Gastrocnemius medialis (tissue), 4 donors: ENCODE measurements around the gene RUFY1. TPM values are rescaled to one million over a fixed set of nuclear protein-coding genes. Genes with fewer than 3 reads are reported as not detected.
"Not testable (repeated sequence)": the region's sequence is repeated elsewhere in the genome, so short reads cannot be mapped to it uniquely, and the experiment has no call there.

ENCODE experiments used
- ATAC-seq, 2 donors: fragments of 150-250 bp; one replicate each; pipeline ENCODE4 v1.9.1; 2016
- DNase-seq, 2 donors: peaks; one replicate each; pipeline ENCODE4 v3.0.0-alpha.2; 2019
- H3K27ac ChIP-seq, 4 donors: fragments of 200-600 bp; sonication (generic); 1 replicate in 1 of 4; 2 replicates in 3 of 4; pipeline ENCODE4 v1.5.1; 2016 to 2018; ENCODE audit warnings: mild to moderate bottlenecking in 2 of 4, moderate library complexity in 1 of 4
- H3K27me3 ChIP-seq, 3 donors: fragments of 200-600 bp; sonication (generic) in 2 of 3; 1 replicate in 1 of 3; 2 replicates in 2 of 3; pipeline versions ENCODE4 v1.5.1 to v1.6.0; 2016 to 2019; ENCODE audit warnings: mild to moderate bottlenecking in 1 of 3, moderate library complexity in 1 of 3
- H3K36me3 ChIP-seq, 2 donors: fragments of 200-600 bp; sonication (generic) in 1 of 2; one replicate each; pipeline ENCODE4 v1.5.1; 2017 to 2018
- H3K4me1 ChIP-seq, 2 donors: fragments of 200-600 bp; sonication (generic) in 1 of 2; one replicate each; pipeline ENCODE4 v1.5.1; 2016 to 2017; ENCODE audit warnings: mild to moderate bottlenecking in 2 of 2
- H3K4me3 ChIP-seq, 4 donors: fragments of 200-600 bp; sonication (generic) in 3 of 4; 1 replicate in 1 of 4; 2 replicates in 3 of 4; pipeline ENCODE4 v1.5.1; 2016 to 2019; ENCODE audit warnings: mild to moderate bottlenecking in 2 of 4
- H3K9me3 ChIP-seq, 3 donors: fragments of 200-600 bp; sonication (generic) in 2 of 3; 1 replicate in 1 of 3; 2 replicates in 2 of 3; pipeline ENCODE4 v1.5.1; 2016 to 2019
- CTCF ChIP-seq, 5 experiments: fragments of 450-650 bp in 3 of 5; fragments of 200-600 bp in 2 of 5; sonication (generic) in 2 of 5; IDR thresholded peaks in 4 of 5; conservative IDR thresholded peaks in 1 of 5; 1 replicate in 4 of 5; 2 replicates in 1 of 5; pipeline ENCODE4 v1.5.1; 2016 to 2019; ENCODE audit warnings: antibody characterized with exemption in 5 of 5, mild to moderate bottlenecking in 3 of 5, moderate library complexity in 3 of 5
- POLR2A ChIP-seq, 2 donors: fragments of 450-650 bp; IDR thresholded peaks; one replicate each; pipeline ENCODE4 v1.6.1; 2017; ENCODE audit warnings: antibody characterized with exemption in 2 of 2, mild to moderate bottlenecking in 2 of 2, moderate library complexity in 2 of 2
- in situ Hi-C, 4 donors: fragments of 200-750 bp; cut with MboI; loops; one replicate each; pipeline versions ENCODE4 v1.15.0 to v1.8.0; 2017; ENCODE audit warnings: low sequenced_read_pairs in 4 of 4
- intact Hi-C: fragments of 100-400 bp; cut with DNase I; formaldehyde crosslinking; loops from one replicate; pipeline ENCODE4 v1.15.1; 2023; ENCODE audit warnings: low total_unique reads
- total RNA-seq, 4 donors: library from RNA; depleted of rRNA; stranded (reverse); fragments of >200 nt; gene quantifications; one replicate each; pipeline versions ENCODE4 v1.1.0 to v1.2.3, GENCODE V29; 2016

Gene RUFY1
- total RNA-seq, 4 donors from 2014 or later: 19.6 to 36.3 (median 26.0) TPM

DNA sequence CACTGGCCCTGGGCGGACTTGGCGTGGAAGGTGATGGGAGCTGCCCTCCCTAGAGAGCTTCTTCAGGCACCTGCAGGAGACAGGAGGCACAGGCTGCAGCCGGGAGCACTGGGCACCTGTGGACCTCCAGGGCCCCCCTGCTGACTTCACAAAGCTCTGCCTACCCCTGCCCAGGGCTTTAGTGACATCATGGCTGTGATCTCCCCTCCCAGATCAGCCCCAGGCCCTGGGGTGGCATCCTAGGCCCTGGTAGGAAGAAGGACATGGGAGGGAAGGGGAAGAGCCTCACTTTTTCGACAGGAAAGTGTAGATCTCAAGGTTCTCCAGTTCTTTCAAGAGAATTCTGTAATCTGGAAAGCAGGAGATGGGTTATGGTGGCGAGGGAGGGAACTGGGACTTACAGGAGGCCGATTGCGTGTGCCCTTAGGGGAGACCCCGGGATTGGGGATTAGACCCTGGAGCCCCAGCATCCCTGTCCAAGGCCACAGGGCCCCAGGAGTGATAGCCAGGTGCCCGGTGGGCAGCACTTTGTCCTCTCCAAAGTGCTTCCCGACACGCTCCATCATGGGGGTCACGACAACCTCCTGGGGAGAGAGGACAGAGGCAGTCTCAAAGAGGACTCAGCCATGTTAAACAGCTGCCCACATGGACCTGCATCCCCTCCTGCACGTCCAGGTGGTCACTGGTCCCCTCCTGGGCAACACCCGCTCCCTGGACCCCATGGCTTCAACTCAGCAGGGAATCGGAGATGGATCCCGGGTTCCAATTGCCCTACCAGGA, 93.0 kb downstream of the RUFY1 start:
- ATAC-seq, DNase-seq, intact Hi-C loops, H3K9me3 ChIP-seq, H3K4me3 ChIP-seq, H3K27me3 ChIP-seq, in situ Hi-C loops, H3K27ac ChIP-seq, H3K36me3 ChIP-seq, H3K4me1 ChIP-seq: not testable (repeated sequence)

DNA sequence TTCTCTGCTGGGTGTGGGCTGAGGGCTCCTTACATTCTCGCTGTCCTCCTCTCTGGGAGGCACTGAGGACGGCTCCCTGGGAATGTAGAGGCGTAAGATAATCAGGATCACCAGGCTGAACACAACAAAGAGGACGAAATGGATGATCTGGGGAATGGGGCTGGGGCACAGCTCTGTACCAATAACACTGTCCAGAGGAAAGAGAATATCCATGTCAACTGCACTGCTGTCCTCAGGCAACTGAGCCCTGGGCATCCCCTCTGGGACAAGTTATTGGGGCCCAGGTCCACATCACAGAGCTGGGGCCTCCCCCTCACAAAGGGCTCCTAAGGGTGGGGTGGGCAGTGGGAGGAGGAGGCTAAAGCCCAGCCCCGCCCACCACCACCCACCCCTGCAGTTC, 94.4 kb downstream of the RUFY1 start:
- H3K4me3 ChIP-seq, H3K27ac ChIP-seq, DNase-seq, ATAC-seq, H3K4me1 ChIP-seq, H3K9me3 ChIP-seq, H3K27me3 ChIP-seq, intact Hi-C loops, H3K36me3 ChIP-seq, in situ Hi-C loops: not testable (repeated sequence)

DNA sequence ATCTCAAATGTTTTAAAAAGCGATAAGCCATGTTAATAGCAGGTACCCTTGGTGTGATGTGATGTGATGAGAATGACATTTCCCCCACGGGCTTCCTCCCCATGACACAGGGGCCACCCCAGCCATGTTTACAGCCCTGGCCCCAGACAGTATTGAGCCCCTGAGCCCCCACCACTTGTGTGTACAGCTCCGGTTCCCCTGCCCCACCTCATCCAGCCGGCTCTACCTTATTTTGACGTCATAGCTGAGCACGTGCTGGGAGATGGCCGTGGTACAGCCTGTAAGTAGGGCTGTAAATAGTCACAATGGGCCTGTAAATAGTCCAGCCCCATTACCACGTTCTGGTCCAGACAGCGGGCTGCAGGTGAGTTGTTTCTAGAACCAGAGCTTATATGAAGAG, 98.1 kb downstream of the RUFY1 start:
- no peaks in the 10 kb centered on the region for H3K27me3 ChIP-seq
- H3K9me3 ChIP-seq: no peaks in the 10 kb centered on the region
- no peak overlapping the region for H3K27ac ChIP-seq
- TF ChIP-seq POLR2A (IDR thresholded peaks at IDR 0.05) (no peak), CTCF (IDR thresholded peaks at IDR 0.05 in 4 of 5, conservative IDR thresholded peaks at IDR 0.05 in 1 of 5) (no peak)
- intact Hi-C loops: no loop called here
- no peak overlapping the region for H3K4me3 ChIP-seq
- ATAC-seq (no peak), DNase-seq (no peak)
- H3K36me3 ChIP-seq: no peaks in the 10 kb centered on the region
- in situ Hi-C loops: no loop called here
- H3K4me1 ChIP-seq: no peaks in the 10 kb centered on the region

- H3K27me3 ChIP-seq, H3K36me3 ChIP-seq, in situ Hi-C loops, DNase-seq, ATAC-seq, H3K9me3 ChIP-seq, H3K27ac ChIP-seq, H3K4me1 ChIP-seq, intact Hi-C loops, H3K4me3 ChIP-seq: not testable (repeated sequence)
Measured at GRCh38 chr5:179649166-179649703, 98.9 kb downstream of the RUFY1 start.

GRCh38 chr5:179650245-179650644, 99.9 kb downstream of the RUFY1 start:
- DNase-seq, H3K4me1 ChIP-seq, intact Hi-C loops, H3K4me3 ChIP-seq, H3K27me3 ChIP-seq, H3K27ac ChIP-seq, H3K36me3 ChIP-seq, ATAC-seq, H3K9me3 ChIP-seq: not testable (repeated sequence)
- in situ Hi-C loops: loop anchor here in 1 of 4 donors (25.0 kb wide), 1 partner anchor 837 kb away; the partner anchor contains the start of gene CNOT6

- intact Hi-C loops, H3K4me3 ChIP-seq, H3K4me1 ChIP-seq, H3K27ac ChIP-seq, ATAC-seq, H3K36me3 ChIP-seq, H3K9me3 ChIP-seq, DNase-seq, H3K27me3 ChIP-seq: not testable (repeated sequence)
- in situ Hi-C loops: loop anchor here in 1 of 4 donors (25.0 kb wide), 1 partner anchor 834 kb away; the partner anchor contains the start of gene CNOT6
Measured at GRCh38 chr5:179653135-179653534, 102.8 kb downstream of the RUFY1 start.

DNA sequence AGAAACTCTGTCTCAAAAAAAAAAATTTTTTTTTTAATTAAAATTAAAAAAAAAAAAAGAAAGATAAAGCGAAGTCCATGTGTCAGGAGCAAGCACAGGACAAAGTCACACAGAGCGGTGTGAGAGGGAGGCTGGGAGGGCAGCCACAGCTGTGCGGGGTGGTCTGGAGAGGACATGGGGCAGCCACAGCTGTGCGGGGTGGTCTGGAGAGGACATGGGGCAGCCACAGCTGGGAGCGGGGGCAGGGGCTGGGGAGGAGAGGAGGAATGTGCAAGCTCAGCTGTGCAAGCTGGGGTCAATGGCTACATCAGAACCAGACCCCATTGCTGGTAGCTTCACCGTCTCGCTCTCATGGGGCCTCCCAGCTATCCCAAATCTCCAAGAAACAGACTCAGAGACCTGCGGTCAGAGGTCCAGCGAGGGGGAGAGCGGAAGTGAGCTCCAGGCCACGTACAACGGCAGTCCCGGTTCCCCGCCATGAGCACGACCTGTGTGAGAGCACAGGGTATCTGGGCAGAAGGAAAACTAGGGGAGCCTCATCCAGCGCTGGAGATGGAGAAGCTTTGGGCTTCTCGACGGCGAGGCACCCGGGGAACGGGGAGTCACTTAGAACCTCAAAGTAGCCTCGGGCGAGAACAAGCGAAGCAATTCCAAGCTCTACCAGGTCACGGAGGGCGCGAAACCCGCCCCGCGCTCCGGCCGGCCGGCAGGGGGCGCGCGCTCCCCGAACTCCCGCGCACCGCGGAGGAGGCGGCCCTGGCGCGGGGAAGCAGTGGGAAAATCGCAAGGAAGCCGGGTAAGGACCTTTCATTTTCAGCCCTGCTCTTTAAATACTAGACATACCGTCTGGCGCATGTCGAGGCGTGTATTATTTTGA, 107.2 kb downstream of the RUFY1 start:
- ATAC-seq (peak; percentile 98), DNase-seq (peak in 1 of 2 donors; percentile 25)
- Histone ChIP-seq H3K27ac (peak overlapping the region in 1 of 4 donors; percentile 59), H3K4me3 (peak overlapping the region in 2 of 4 donors; percentile 34 to 42)
- TF ChIP-seq CTCF (IDR thresholded peaks at IDR 0.05 in 4 of 5, conservative IDR thresholded peaks at IDR 0.05 in 1 of 5): peak in 1 of 5 experiments; percentile 11
- H3K27me3 ChIP-seq, H3K9me3 ChIP-seq, H3K4me1 ChIP-seq, H3K36me3 ChIP-seq, intact Hi-C loops: not testable (repeated sequence)
- in situ Hi-C loops: loop anchor here in 1 of 4 donors (25.0 kb wide), 1 partner anchor 830 kb away; the partner anchor contains the start of gene CNOT6
